NCI-H460 (cell line): ENCODE measurements around the gene CYP4V2. TPM values are rescaled to one million over a fixed set of nuclear protein-coding genes. Genes with fewer than 3 reads are reported as not detected.

Experiments
- DNase-seq: peaks from one replicate; pipeline ENCODE4 v3.0.0-alpha.2; 2016; ENCODE audit warnings: low read depth; ENCODE audit errors: extremely low read depth
- total RNA-seq: library from RNA; depleted of rRNA; stranded (reverse); fragments of >200 nt; shearing (Covaris generic); gene quantifications from 2 replicates; pipeline ENCODE4 v1.2.3, GENCODE V29; 2014

The CYP4V2 gene
- total RNA-seq, 1 experiment from 2014 or later = 32.4 TPM

DNA sequence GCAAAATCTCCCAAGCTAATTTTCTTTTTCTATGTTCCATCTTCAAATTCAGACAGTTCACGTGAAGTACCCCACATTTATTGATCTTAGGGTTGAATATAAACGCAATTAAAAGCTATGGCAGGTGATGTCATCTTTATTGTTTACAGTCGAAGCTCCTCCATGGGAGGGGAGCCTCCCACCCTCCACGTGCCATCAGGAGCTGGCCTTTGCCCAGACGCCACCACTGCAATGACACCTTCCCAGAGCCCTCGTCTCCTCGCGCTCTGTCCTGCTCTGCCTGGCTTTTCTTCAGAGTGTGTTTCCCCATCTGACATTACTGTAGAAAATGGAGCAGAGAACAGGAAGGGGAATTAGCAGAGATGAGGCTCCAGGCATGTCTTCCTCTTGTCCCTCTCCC, 18.8 kb upstream of the CYP4V2 start:
- DNase-seq = no peak

DNA sequence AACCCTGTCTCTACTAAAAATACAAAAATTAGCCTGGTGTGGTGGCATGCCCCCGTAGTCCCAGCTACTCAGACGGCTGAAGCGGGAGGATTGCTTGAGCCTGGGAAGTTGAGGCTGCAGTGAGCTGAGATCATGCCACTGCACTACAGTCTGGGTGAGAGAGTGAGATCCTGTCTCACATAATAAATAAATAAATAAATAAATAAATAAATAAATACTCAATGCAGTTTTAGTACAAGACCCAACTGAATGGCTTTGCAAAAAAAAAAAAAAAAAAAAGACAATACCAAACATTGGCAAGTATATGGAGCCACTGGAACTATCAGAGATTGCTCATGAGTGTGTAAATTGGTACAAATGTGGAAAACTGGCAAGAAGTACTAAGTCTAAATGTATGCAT, 3.3 kb upstream of the CYP4V2 start:
- DNase-seq = no peak

DNA sequence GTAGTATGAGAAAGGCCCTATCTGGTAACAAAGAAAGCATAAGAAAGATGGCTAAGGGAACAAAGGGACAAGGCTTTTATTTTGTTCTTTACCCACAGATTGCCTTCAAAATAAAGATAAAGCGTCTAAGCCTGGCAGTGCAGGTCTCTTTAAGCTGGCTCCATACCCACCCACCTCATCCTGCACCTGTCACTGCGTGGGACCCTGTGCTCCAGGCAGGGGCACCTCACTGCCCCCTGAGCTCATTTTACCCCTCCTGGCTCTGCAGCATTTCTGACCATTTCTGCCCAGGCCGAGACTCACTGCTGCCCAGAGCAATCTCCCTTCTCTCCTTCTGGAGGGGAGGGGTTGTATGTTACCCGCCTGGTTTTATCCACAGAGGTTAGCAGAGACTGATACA, 1.7 kb upstream of the CYP4V2 start:
- DNase-seq = no peak

DNA sequence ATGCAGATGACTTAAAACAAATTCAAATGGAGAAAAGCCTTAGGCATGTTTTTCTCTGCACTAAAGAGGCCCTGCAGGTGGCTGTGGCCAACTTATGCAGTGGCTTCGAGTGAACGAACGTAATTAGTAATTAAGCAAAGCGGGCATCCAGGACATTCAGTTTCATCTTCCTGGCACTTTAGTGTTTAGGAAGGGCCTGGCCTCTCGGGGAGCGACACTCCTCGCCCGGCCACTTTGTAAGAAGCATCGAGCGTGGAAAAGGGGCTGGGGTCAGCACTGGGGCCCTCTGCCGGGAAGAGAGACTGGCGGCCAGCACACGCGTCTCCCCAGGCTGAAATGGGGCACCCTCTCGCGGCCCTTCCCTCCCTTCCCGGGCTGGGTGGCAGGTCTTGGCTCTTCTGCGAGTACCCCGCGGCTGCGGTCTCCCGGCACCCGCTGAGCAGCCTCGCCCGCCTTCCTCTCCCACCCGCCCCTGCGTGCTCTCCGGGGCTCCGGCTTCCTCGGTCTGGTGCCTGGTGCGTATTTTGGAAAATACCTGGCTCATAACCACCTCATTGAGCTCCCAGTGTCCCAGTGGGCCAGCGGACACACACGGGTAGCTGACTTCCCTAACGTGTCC, 677 bp upstream of the CYP4V2 start:
- DNase-seq = peak; percentile 3

DNA sequence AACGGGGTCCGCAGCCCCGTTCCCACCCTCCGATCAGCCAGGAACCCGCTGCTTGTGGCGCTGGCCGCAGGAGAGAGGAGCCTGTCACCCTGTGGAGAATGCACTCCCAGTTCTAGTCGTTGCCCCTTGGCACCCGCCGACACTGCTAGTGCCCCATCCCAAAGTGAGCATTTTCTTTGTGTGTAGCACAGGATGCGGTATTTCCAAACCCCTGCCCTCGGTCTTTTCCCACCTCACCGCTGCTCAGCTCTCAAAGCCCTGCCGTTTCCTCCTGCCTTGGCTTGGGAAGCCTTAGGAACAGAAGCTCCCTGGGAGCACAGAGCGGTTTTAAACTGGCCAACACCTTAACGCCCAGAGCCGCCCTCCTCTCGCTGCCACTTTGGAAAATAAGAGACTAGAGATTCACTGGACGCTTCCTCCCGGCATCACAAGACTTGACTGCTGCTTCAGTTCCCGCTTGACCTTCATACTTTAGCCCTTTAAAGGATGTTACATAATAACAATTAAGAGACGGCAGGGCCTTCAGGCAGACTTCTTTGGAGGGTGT, 772 bp downstream of the CYP4V2 start:
- peak; percentile 15 for DNase-seq

DNA sequence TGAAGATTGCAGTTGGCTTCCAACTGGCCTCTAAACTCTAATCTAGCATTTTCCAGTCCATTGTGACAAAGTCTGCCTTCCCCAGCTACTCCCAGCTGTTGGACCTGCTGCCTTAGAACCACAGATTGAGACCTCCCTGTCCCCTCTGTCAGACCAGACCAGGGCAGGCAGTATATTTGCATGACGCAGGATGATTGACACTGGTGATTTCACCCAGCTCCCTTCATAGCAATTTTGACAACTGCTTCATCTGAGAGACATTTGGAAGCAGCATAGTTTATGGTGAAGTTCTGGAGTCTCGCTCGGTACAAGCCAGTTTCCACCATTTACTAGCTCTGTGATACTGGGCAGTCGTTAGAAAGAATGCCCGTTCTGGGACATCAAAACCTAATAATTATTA, 2.5 kb downstream of the CYP4V2 start:
- no peak for DNase-seq

DNA sequence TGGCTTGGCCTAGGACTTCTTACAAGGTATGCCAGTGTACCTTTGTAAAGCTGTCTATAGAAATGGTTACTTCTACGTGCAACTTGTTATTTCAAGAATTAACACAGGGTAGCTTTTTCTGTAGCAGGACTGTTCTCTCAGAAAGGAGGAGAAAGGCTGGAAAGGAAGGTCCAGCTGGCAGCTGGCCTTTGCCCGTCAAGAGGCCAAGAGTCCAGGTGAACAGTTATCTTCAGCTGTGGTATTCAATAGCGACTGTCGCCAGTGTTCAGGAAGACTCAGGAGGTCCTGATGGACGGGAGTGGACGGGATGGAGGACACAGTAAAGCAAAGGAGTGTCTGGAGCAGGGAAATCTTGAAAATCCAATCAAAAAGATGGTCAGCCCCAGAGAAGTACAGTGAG, 4.7 kb downstream of the CYP4V2 start:
- DNase-seq = no peak

DNA sequence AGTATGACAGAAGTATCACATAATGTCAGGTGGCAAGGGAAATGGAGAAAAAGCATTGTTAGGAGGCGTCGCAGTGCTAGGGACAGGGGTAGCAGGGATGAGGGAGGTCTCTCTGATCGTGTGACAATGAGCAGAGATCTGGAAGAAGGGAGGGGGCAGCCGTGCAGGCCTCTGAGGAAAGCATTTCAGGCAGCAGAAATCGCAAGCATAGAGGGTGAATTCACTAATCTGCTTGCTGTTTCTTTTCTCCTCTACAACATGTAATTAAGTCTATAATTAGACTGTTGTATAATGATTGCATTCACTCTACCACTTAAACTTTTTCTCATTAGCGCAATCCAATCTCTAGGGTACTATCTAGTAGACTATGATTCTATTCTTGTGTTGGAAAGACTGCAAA, 9.1 kb downstream of the CYP4V2 start:
- DNase-seq = no peak

DNA sequence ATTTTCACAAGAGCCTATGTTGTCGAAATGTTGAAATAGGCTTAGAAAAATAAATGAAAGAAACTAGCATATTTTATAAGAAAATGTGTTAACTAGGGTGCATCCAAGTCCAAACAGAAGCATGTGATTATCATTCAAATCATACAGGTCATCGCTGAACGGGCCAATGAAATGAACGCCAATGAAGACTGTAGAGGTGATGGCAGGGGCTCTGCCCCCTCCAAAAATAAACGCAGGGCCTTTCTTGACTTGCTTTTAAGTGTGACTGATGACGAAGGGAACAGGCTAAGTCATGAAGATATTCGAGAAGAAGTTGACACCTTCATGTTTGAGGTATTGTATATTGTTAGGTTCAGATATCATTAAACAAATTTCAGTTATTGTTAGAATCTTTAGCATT, 9.6 kb downstream of the CYP4V2 start:
- DNase-seq = no peak

DNA sequence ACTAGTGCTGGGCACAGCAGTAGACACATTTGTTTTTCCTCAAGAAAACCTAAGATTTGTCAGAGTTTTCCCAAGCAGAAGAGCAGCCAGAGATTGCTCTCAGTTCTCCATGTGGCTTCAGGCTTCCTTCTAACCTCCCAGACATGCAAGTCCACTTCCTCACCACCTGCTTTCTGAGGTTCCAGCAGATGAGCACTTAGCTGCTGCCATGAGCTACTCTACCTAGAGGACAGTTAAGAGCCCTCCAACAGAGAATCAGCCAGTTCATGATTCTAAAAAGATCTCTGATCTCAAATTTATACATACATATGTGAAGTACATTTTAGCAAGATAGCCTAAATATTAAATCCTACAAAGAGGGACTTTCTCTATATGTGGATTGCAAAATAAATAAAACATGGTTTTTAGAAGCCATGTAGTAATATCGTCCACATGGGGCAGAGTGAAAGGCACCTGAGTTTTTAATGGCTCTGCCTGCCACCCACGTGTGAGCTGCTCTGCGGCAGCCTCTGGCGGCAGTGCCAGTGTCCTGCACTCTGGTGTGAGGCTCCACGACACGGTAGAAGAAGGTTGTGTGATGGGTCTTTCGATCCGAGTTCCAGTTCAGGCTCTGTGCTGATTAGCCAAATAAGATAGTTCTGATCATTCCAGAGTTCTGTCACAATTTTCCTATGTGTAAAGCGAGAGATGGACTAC, 10.3 kb downstream of the CYP4V2 start:
- DNase-seq = peak; percentile 24

DNA sequence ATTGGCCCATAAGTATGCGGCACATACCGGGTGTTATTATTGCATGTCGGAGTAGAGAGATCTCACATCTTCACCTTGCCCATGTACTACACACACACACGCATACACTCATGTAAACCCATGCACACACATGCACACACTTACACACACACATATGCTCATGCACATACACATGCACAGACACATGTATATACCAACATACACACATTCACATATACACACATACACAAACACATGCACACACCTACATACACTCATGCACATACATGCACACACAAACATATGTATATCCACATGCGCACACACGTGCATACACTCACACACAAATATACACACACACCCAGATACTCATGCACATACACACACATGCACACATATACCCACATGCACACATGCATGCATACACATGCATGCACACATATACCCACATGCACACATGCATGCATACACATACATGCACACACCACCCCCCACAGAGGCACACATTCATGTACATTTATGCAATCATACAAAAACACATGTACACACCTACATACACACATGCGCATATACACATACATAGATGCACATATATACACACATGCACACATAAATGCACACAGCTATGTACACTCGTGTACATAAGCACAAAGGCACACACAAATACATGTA, 11.2 kb downstream of the CYP4V2 start:
- no peak for DNase-seq

DNA sequence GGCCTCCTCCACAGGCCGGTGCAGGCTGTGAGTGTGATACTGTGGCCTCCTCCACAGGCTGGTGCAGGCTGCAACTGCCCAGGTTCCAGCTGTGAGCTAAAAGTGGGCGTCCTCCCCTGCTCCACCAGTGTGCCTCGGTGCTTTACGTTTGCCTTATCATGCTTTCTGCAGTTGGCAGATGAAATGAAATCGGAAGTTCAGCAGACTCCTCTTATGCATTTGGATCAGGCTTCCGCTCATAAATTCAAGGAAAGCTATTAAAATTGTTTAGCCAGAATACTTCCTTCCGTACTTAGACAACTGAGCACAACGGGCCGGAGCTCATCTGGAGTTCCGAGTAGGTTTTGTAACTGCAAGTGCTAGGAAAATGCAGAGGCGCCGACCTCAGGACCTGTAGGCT, 12.0 kb downstream of the CYP4V2 start:
- no peak for DNase-seq

DNA sequence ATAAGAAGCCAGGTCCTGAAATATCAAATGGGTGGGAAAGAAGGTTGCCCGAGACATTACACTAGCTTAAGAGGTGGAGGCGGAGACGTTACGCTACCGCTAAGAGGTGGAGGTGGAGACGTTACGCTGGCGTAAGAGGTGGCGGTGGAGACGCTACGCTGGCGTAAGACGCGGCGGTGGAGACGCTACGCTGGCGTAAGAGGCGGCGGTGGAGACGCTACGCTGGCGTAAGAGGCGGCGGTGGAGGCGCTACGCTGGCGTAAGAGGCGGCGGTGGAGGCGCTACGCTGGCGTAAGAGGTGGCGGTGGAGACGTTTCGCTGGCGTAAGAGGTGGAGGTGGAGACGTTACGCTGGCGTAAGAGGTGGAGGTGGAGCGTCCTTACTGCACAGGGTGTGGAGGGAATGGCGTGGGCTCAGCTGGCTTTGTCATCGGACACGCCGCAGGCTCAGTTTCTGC, 12.8 kb downstream of the CYP4V2 start:
- no peak for DNase-seq

DNA sequence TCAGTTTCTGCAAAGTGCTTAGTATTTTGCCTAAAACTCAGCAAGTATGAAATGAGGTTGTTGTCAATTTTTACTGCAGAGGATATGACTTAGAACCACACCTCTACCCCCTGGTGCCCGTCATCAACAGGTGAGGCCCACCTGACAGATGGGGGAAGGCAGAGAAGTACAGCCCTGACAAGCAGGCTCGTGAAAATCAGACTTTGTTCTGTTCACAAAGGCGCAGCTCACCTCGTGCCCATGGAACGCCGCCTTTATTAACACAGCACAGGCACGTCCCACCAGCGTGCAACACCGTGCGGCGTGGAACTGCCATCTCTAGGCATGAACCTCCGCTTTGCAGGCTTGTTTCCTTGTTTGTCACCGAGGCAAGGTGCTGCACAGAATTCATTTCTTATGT, 13.3 kb downstream of the CYP4V2 start:
- DNase-seq = no peak

DNA sequence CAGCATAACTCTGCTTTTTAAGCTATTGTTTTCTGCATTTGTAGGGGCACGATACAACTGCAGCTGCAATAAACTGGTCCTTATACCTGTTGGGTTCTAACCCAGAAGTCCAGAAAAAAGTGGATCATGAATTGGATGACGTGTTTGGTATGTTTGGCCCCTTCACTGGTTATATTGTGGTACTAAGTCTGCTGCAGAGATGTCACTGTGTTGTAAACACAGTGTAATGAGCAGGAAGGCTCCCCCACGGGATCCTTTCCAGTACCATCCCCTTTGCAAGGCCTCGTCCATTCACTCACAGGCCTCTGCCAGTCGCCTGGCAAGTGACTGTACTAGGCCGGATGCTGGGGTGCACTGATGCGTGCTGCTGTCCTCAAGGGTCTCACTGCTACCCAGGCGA, 13.8 kb downstream of the CYP4V2 start:
- DNase-seq = no peak

DNA sequence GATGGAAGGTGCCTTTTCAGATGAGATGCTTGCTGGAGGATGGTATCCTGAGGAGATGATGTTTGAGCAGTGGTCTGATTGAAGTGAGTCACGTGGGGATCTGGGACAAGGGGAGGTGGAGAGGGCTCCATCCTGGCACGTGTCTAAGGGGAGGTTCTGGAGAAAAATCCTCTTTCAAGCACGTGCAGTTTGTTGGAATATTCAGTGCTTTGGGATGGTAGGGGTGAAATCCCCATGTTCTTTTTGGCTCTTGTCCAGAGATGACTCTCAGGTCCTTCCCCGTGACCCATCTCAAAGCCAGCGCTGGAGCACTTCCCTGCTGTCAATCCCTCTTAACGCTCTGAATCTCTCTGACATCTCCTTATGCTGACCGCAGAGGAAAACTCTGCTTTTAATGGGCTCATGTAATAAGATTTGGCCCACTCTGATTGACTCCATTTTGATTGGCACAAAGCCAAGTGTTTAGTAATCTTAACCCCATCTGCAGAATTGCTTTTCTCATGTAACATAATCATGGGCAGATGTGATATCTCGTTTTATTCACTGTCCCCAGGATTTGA, 25.2 kb downstream of the CYP4V2 start:
- no peak for DNase-seq

DNA sequence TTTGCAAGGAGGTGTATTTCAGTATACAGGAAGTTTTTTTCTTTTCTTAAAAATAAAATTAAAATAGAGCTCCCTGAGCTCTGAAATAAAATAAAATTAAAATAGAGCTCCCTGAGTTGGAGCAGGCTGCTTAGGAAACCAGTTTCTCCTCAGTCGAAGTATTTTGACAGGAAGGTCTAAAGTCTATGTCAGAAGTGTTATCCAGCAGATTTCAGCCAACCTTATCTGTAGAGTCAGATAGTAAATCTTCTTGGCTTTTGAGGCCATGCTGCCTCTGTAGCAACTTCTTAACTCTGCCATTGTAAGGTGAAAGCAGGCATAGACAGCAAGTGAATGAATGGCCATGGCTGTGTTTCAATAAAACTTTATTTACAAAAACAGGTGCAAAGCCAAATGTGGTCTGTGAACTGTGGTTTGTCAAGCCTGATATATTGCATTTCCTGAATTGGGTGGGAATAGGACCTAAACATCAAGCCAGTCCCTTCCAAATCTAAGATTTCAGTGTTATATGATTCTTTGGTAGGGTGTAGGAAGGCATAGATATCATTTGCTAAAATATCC, 26.4 kb downstream of the CYP4V2 start:
- DNase-seq = no peak

DNA sequence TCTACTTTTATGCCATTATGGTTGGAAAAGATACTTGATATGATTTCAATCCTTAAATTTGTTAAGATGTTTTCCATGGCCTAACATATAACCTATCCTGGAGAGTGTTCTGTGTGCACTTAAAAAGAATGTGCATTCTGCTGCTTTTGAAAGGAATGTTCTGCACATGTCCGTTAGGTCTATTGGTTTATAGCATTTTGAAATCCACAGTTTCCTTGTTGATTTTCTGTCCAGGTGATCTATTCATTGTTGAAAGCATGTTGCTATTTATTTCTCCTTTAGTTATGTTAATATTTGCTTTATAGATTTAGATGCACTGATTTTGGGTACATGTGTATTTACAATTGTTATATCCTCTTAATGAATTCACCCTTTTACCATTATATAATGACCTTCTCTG, 30.3 kb downstream of the CYP4V2 start:
- DNase-seq = no peak

DNA sequence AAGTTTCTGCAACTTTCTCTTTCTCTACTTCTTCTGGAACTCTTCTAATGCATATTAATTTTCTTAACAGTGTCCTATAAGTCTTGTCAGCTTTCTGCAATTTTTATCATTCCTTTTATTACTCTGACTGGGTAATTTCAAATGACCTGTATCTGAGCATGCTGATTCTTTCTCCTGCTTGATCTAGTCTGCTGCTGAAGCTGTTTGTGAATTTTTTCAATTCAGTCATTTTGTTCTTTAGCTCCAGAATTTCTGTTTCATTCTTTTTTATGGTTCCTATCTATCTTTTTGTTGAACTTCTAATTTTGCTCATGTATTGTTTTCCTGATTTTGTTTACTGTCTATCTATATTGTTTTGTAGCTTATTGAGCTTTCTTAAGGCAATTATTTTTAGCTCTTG, 34.5 kb downstream of the CYP4V2 start:
- DNase-seq = no peak

DNA sequence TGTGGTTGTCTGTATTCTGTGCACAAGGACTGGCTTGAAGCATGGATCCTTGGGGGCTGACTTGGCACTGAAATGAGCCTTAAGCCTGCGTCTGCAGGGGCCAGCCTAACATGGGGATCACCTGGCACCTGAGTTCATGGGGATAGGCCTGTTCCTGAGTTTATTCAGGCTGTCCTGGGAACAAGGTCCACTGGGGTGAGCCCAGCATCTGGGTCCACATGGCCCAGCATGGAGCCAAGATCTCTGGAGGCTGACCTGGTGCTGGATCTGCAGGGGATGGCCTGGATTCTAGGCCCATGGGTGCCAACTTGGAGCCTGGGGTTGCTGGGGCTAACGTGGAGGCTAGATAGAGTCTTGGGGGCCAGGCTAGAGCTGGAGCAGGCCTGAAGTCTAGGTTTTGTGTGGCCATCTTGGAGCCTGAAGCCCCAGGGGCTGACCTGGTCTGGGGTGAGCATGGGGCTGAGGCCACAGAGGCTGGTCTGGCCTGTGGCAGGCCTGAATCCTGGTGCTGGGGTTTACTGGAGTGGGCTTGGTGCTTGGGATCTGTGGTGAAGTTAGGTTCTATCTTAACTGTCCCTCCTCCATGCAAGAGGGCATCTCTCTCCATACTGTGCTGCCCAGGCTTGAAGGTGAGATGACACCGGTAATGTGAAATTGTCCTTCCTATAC, 35.3 kb downstream of the CYP4V2 start:
- no peak for DNase-seq

DNA sequence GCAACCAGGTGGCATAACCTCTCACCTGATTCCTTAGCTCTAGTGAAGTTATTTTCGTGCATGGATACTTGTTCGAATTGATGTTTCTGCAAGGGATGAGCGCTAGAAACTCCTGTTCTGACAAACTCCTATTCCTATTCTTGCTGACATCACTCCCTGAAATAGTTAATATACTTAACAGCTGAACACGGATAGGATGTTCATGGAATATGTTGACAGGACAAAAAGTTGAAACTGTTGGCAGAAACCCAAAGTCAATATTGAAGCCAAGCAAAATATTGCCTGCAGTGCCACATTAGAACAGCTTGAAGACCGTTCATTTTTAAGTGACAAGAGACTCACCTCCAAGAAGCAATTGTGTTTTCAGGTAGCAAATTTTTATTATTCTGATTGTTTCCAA, 35.9 kb downstream of the CYP4V2 start, which contains the start of gene KLKB1:
Gene KLKB1 (plus strand): TSS at position 287 of the 400 bp plus-strand sequence. CDS start 689 bp downstream, outside the sequence.
- no peak for DNase-seq
